Measurements from ENCODE around the gene MSRB1. TPM values are rescaled to one million over a fixed set of nuclear protein-coding genes. Genes with fewer than 3 reads are reported as not detected.

Gene MSRB1
- total RNA-seq, 2 donors from 2014 or later = 11.0 to 12.4 TPM

DNA sequence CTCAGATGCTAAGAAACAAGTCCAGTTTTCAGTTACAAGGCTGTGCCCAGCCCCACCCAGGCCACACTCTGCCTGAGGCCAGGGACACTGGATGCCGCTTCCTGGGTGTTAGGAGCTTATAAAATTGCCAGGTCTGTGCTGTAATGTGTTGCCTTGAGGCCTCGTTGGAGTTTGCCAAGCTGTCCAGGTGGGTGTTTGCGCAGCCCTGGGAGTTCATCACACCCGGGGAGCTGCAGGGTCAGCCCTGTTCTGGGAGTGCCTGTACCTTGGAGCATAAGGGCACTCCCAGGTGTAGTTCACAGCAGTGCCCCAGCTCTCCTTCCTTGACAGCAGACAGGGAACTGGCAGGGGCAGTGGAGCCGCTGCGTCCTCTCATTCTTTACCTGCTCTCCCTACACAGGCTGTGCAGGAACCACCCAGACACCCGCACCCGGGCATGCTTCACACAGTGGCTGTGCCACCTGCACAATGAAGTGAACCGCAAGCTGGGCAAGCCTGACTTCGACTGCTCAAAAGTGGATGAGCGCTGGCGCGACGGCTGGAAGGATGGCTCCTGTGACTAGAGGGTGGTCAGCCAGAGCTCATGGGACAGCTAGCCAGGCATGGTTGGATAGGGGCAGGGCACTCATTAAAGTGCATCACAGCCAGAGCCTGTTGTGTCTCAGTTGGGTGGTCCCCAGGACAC, 42.6 kb upstream of the MSRB1 start:
- Histone ChIP-seq H3K27ac (no peak overlapping the region), H3K27me3 (replicated peaks; ENCODE audit: insufficient read depth) (no peaks in the 10 kb centered on the region), H3K4me1 (replicated peaks) (peaks cover 2% of the 10 kb centered on the region), H3K36me3 (peaks cover 0 to 10% of the 10 kb centered on the region in 2 donors), H3K9me3 (no peaks in the 10 kb centered on the region), H3K4me3 (no peak overlapping the region)
- WGBS = 83% methylated on average over 14 of the region's 14 CpGs
- no peak for DNase-seq (ENCODE audit: low spot score)
- TF ChIP-seq, protein P1, sequence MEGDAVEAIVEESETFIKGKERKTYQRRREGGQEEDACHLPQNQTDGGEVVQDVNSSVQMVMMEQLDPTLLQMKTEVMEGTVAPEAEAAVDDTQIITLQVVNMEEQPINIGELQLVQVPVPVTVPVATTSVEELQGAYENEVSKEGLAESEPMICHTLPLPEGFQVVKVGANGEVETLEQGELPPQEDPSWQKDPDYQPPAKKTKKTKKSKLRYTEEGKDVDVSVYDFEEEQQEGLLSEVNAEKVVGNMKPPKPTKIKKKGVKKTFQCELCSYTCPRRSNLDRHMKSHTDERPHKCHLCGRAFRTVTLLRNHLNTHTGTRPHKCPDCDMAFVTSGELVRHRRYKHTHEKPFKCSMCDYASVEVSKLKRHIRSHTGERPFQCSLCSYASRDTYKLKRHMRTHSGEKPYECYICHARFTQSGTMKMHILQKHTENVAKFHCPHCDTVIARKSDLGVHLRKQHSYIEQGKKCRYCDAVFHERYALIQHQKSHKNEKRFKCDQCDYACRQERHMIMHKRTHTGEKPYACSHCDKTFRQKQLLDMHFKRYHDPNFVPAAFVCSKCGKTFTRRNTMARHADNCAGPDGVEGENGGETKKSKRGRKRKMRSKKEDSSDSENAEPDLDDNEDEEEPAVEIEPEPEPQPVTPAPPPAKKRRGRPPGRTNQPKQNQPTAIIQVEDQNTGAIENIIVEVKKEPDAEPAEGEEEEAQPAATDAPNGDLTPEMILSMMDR (IDR thresholded peaks at IDR 0.05) = no peak
- no peak for TF ChIP-seq POLR2A (IDR thresholded peaks at IDR 0.05)
- TF ChIP-seq POLR2AphosphoS5 (IDR thresholded peaks at IDR 0.05) = no peak
- intact Hi-C loops (cut with DNase I) = no loop called here

DNA sequence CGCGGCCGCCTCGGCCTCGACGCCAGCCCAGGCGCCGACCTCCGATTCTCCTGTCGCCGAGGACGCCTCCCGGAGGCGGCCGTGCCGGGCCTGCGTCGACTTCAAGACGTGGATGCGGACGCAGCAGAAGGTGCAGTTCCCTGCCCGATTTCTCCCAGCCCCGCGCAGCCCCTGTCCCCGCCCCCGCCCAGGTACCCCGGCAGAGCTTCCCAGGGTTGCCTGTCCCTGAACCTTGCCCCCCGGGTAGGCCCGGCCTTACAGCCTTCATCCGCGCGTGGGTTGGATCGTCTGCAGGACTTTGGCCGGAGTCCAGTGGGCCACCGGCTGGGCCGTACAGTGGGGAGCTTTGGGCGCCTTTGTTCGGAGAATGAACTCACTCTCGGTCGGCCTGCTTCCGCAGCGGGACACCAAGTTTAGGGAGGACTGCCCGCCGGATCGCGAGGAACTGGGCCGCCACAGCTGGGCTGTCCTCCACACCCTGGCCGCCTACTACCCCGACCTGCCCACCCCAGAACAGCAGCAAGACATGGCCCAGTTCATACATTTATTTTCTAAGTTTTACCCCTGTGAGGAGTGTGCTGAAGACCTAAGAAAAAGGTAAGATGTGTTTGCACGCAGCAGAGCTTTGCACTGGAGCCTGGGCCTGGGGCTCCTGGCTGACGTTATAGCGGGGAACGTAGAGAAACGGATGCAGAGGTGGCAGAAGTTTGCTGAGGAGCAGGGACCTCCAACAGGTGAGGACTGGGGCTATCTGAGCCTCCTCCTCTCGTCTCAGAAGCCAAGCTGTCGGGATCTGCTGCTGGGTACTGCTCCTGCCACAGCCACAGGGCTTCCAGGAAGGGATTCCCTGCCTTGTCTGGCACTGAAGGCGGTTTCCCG, 41.6 kb upstream of the MSRB1 start:
- WGBS = 8% methylated on average over 46 of the region's 58 CpGs
- Histone ChIP-seq H3K36me3 (peaks cover 0 to 10% of the 10 kb centered on the region in 2 donors), H3K9me3 (no peaks in the 10 kb centered on the region), H3K4me3 (peak overlapping the region; percentile 81 to 82), H3K27ac (peak overlapping the region; percentile 70 to 73), H3K4me1 (replicated peaks) (no peaks in the 10 kb centered on the region), H3K27me3 (replicated peaks; ENCODE audit: insufficient read depth) (no peaks in the 10 kb centered on the region)
- intact Hi-C loops (cut with DNase I) = no loop called here
- DNase-seq (ENCODE audit: low spot score) = no peak
- TF ChIP-seq POLR2A (IDR thresholded peaks at IDR 0.05) (no peak), POLR2AphosphoS5 (IDR thresholded peaks at IDR 0.05) (no peak)
- TF ChIP-seq, protein P1 (IDR thresholded peaks at IDR 0.05) = no peak

DNA sequence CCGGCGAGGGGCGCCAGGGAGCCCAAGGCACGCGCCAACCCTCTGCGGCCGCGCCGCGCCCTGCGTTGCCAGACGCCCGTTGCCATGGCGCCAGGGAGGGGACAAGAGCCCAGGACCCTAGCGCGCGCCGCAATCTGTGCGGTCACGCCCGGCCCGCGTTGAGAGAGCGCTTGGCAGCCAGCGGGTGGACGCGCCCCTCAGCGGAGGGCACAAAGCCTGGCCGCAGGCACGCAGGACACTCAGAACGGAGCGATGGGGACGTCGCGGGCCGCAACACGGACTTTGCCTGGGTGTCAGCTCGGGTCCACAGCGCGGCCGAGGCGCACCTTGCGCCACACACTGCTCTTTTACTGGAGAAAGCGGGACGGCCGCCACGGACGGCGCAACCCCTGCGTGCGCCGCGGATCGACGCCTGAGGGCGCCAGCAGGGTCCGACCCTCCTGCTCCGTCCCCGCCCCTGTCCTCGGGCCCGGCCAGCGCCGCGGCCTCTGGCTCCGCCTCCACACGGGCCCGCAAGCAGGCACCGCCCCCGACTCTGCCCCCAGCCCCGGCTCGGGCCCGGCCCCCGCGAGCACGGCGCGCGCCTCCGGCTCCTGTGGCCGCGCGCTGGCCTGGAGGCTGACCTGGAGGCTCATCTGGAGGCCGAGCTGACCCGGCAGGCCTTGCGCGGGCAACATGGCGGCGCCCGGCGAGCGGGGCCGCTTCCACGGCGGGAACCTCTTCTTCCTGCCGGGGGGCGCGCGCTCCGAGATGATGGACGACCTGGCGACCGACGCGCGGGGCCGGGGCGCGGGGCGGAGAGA, 40.7 kb upstream of the MSRB1 start, which contains the start of gene GFER:
Gene GFER (plus strand): TSS at position 650 of the 803 bp plus-strand sequence. CDS start 26 bp downstream, at position 676.
- DNase-seq (ENCODE audit: low spot score) = peak; percentile 75
- Histone ChIP-seq H3K36me3 (peaks cover 0 to 10% of the 10 kb centered on the region in 2 donors), H3K27me3 (replicated peaks; ENCODE audit: insufficient read depth) (no peaks in the 10 kb centered on the region), H3K27ac (peak within 1 kb of the TSS; percentile 70 to 73), H3K4me1 (replicated peaks) (no peaks in the 10 kb centered on the region), H3K4me3 (peak within 1 kb of the TSS; percentile 81 to 82), H3K9me3 (no peaks in the 10 kb centered on the region)
- intact Hi-C loops (cut with DNase I) = no loop called here
- WGBS = under 1% methylated on average over 72 of the region's 109 CpGs
- TF ChIP-seq POLR2A (IDR thresholded peaks at IDR 0.05) = no peak
- TF ChIP-seq, protein P1 (IDR thresholded peaks at IDR 0.05) = peak in 2 of 4 experiments; percentile 10 to 27
- no peak for TF ChIP-seq POLR2AphosphoS5 (IDR thresholded peaks at IDR 0.05)

DNA sequence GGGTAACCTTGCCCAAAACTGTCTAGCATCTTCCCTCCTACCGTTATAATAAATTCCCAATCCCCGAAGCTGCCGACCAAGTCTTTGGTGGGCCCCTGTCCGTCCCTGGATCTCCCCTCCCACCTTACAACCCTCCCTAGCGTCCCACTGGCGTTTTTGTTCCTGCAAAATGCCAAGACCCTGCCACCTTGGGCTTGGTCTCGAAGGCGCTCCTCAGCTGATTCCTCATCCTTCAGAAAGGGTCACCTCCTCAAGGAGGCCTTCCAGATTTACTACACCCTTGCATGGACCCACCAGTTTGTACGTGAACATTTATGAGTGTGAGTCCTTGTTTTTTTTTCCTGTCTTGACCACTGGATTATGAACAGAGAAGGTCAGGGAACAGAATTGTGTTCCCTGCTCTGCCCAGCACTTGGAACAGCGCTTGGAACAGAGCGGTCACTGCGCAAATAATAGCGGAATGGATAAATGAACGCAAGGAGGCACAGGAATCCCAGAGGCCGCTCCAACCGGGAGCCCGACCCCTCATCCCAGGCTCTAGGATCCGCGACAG, 40.1 kb upstream of the MSRB1 start:
- TF ChIP-seq POLR2AphosphoS5 (IDR thresholded peaks at IDR 0.05) (no peak), POLR2A (IDR thresholded peaks at IDR 0.05) (no peak)
- TF ChIP-seq, protein P1 (IDR thresholded peaks at IDR 0.05) = no peak
- Histone ChIP-seq H3K4me1 (replicated peaks) (no peaks in the 10 kb centered on the region), H3K4me3 (peak overlapping the region; percentile 81 to 82), H3K27ac (peak overlapping the region; percentile 70 to 73), H3K27me3 (replicated peaks; ENCODE audit: insufficient read depth) (no peaks in the 10 kb centered on the region), H3K36me3 (peaks cover 0 to 10% of the 10 kb centered on the region in 2 donors), H3K9me3 (no peaks in the 10 kb centered on the region)
- 32% methylated on average over 19 of the region's 19 CpGs for WGBS
- intact Hi-C loops (cut with DNase I) = no loop called here
- DNase-seq (ENCODE audit: low spot score) = no peak

Data from prostate gland (tissue), 2 donors.